Tibial nerve (tissue), 4 donors: Measurements from ENCODE around the gene TCF4.

Experiments
- CTCF ChIP-seq, 5 experiments: fragments of 200-600 bp in 3 of 5; fragments of 450-650 bp in 2 of 5; sonication (generic) in 3 of 5; IDR thresholded peaks; one replicate each; pipeline ENCODE4 v1.5.1; 2016 to 2019; ENCODE audit warnings: antibody characterized with exemption in 5 of 5, mild to moderate bottlenecking in 3 of 5, moderate library complexity in 2 of 5
- EP300 ChIP-seq, 2 donors: sonication (generic); formaldehyde crosslinking; IDR thresholded peaks; one replicate each; pipeline ENCODE4 v1.6.1; 2017; ENCODE audit warnings: antibody characterized with exemption in 2 of 2, mild to moderate bottlenecking in 1 of 2

GRCh38 chr18:55236150-55236931 lies 351.7 kb downstream of the TCF4 start:
- TF ChIP-seq EP300 (IDR thresholded peaks at IDR 0.05) (peak in 1 of 2 donors; percentile 13), CTCF (IDR thresholded peaks at IDR 0.05) (no peak)
